GM18502 (cell line): ENCODE data around the gene CEP55.

Source experiments
- ATAC-seq: cut with Tn5 transposase; IDR thresholded peaks from one replicate; pipeline ENCODE4 v1.9.1; 2021; ENCODE audit warnings: mild to moderate bottlenecking; ENCODE audit not compliant: unreplicated experiment, poor library complexity

CEP55 gene

GRCh38 chr10:93468461-93469213 is 27.8 kb upstream of the CEP55 start:
- no peak for ATAC-seq

- no peak for ATAC-seq
Observed at GRCh38 chr10:93469454-93469853, 27.0 kb upstream of the CEP55 start.

GRCh38 chr10:93471110-93471651 is 25.2 kb upstream of the CEP55 start:
- no peak for ATAC-seq

GRCh38 chr10:93473161-93473560 is 23.3 kb upstream of the CEP55 start:
- no peak for ATAC-seq

- ATAC-seq: no peak
Observed at GRCh38 chr10:93473804-93474472, 22.5 kb upstream of the CEP55 start.

GRCh38 chr10:93475227-93475626 is 21.2 kb upstream of the CEP55 start:
- ATAC-seq: no peak

GRCh38 chr10:93475871-93476270 is 20.5 kb upstream of the CEP55 start:
- no peak for ATAC-seq

- ATAC-seq: no peak
Observed at GRCh38 chr10:93476756-93477155, 19.7 kb upstream of the CEP55 start.

- ATAC-seq: no peak
Observed at GRCh38 chr10:93478873-93479272, 17.5 kb upstream of the CEP55 start.

- no peak for ATAC-seq
Observed at GRCh38 chr10:93481637-93482144, 14.7 kb upstream of the CEP55 start.

- ATAC-seq: peak; percentile 81
Observed at GRCh38 chr10:93482145-93482834, 14.1 kb upstream of the CEP55 start, which contains the start of gene MYOF. Gene MYOF, minus strand, starts transcription at chr10:93482334. Its CDS starts 140 bp downstream, at chr10:93482194.

- no peak for ATAC-seq
Observed at GRCh38 chr10:93485690-93486089, 10.7 kb upstream of the CEP55 start.

- ATAC-seq: no peak
Observed at GRCh38 chr10:93488956-93489528, 7.4 kb upstream of the CEP55 start.

GRCh38 chr10:93491602-93492121 is 4.8 kb upstream of the CEP55 start:
- no peak for ATAC-seq

GRCh38 chr10:93493162-93493561 is 3.2 kb upstream of the CEP55 start:
- ATAC-seq: no peak

GRCh38 chr10:93494494-93494893 is 1.9 kb upstream of the CEP55 start:
- ATAC-seq: no peak

- peak; percentile 25 for ATAC-seq
Observed at GRCh38 chr10:93495654-93496321, 624 bp upstream of the CEP55 start.

- no peak for ATAC-seq
Observed at GRCh38 chr10:93498166-93498565, 1.8 kb downstream of the CEP55 start.

- no peak for ATAC-seq
Observed at GRCh38 chr10:93501650-93502049, 5.2 kb downstream of the CEP55 start.

GRCh38 chr10:93503075-93503474 is 6.7 kb downstream of the CEP55 start:
- ATAC-seq: peak; percentile 88
